ENCODE data around the gene NREP.

NREP gene

GRCh38 chr5:111704452-111705085, 52.4 kb downstream of the NREP start:
- no peaks in the 10 kb centered on the region for H3K27me3 ChIP-seq (ENCODE audit: insufficient read depth, low read length)
- H2AK5ac ChIP-seq (ENCODE audit: low read length): no peak overlapping the region
- H3K14ac ChIP-seq (ENCODE audit: low read length): no peak overlapping the region
- H3K36me3 ChIP-seq (ENCODE audit: control insufficient read depth in 1 of 2, insufficient read depth in 2 of 2, low read length in 2 of 2): no peaks in the 10 kb centered on the region
- H3K4me3 ChIP-seq (ENCODE audit: low read depth, low read length): no peak overlapping the region
- no peaks in the 10 kb centered on the region for H3K79me1 ChIP-seq (ENCODE audit: low read length)
- H3K4me2 ChIP-seq (ENCODE audit: low read length): no peak overlapping the region
- WGBS (ENCODE audit: extremely low coverage, insufficient coverage, insufficient read length): no CpG with 5 or more reads among the region's 2 CpGs
- H4K91ac ChIP-seq (ENCODE audit: low read depth, low read length): no peak overlapping the region
- no peaks in the 10 kb centered on the region for H3K9me3 ChIP-seq (ENCODE audit: insufficient read depth, low read depth, low read length)
- no peak overlapping the region for H2BK12ac ChIP-seq (ENCODE audit: low read length)
- H2BK120ac ChIP-seq (ENCODE audit: insufficient read depth, low read length, poor library complexity): no peak overlapping the region
- no peak overlapping the region for H4K8ac ChIP-seq (ENCODE audit: low read depth, low read length)
- no peak overlapping the region for H2AFZ ChIP-seq (ENCODE audit: insufficient read depth, low read length, poor library complexity)
- no peak overlapping the region for H3K23ac ChIP-seq (ENCODE audit: low read length)
- no peak overlapping the region for H2BK5ac ChIP-seq (ENCODE audit: low read depth, low read length, poor library complexity)
- H4K12ac ChIP-seq (ENCODE audit: low read depth, low read length): no peak overlapping the region
- no peak overlapping the region for H3K4ac ChIP-seq (ENCODE audit: low read depth, low read length)
- H3K9ac ChIP-seq (ENCODE audit: low read length): no peak overlapping the region
- no peak for DNase-seq
- no peak overlapping the region for H3K18ac ChIP-seq (ENCODE audit: low read length)
- peaks cover 0 to 2% of the 10 kb centered on the region in 2 experiments for H3K4me1 ChIP-seq (ENCODE audit: control insufficient read depth in 1 of 2, insufficient read depth in 2 of 2, low read length in 2 of 2)
- no peak overlapping the region for H3K27ac ChIP-seq (ENCODE audit: low read depth, low read length)
- H3K79me2 ChIP-seq (ENCODE audit: control insufficient read depth, insufficient read depth, low read length, poor library complexity): no peaks in the 10 kb centered on the region

GRCh38 chr5:111703662-111704061, 53.3 kb downstream of the NREP start:
- no peak overlapping the region for H3K18ac ChIP-seq (ENCODE audit: low read length)
- no peak overlapping the region for H4K8ac ChIP-seq (ENCODE audit: low read depth, low read length)
- H3K9ac ChIP-seq (ENCODE audit: low read length): no peak overlapping the region
- H3K27me3 ChIP-seq (ENCODE audit: insufficient read depth, low read length): no peaks in the 10 kb centered on the region
- H2BK5ac ChIP-seq (ENCODE audit: low read depth, low read length, poor library complexity): no peak overlapping the region
- no peak overlapping the region for H2AK5ac ChIP-seq (ENCODE audit: low read length)
- no peak overlapping the region for H4K91ac ChIP-seq (ENCODE audit: low read depth, low read length)
- no peak overlapping the region for H2BK120ac ChIP-seq (ENCODE audit: insufficient read depth, low read length, poor library complexity)
- no peak overlapping the region for H4K12ac ChIP-seq (ENCODE audit: low read depth, low read length)
- H3K4me1 ChIP-seq (ENCODE audit: control insufficient read depth in 1 of 2, insufficient read depth in 2 of 2, low read length in 2 of 2): peaks cover 0 to 2% of the 10 kb centered on the region in 2 experiments
- H3K14ac ChIP-seq (ENCODE audit: low read length): no peak overlapping the region
- no peak overlapping the region for H3K23ac ChIP-seq (ENCODE audit: low read length)
- no peak overlapping the region for H2BK12ac ChIP-seq (ENCODE audit: low read length)
- no peak overlapping the region for H2AFZ ChIP-seq (ENCODE audit: insufficient read depth, low read length, poor library complexity)
- no CpG with 5 or more reads among the region's 3 CpGs for WGBS (ENCODE audit: extremely low coverage, insufficient coverage, insufficient read length)
- DNase-seq: no peak
- no peaks in the 10 kb centered on the region for H3K79me1 ChIP-seq (ENCODE audit: low read length)
- H3K27ac ChIP-seq (ENCODE audit: low read depth, low read length): no peak overlapping the region
- H3K9me3 ChIP-seq (ENCODE audit: insufficient read depth, low read depth, low read length): no peaks in the 10 kb centered on the region
- no peak overlapping the region for H3K4me2 ChIP-seq (ENCODE audit: low read length)
- no peak overlapping the region for H3K4me3 ChIP-seq (ENCODE audit: low read depth, low read length)
- no peaks in the 10 kb centered on the region for H3K79me2 ChIP-seq (ENCODE audit: control insufficient read depth, insufficient read depth, low read length, poor library complexity)
- no peaks in the 10 kb centered on the region for H3K36me3 ChIP-seq (ENCODE audit: control insufficient read depth in 1 of 2, insufficient read depth in 2 of 2, low read length in 2 of 2)
- H3K4ac ChIP-seq (ENCODE audit: low read depth, low read length): no peak overlapping the region

- no peak overlapping the region for H2AFZ ChIP-seq (ENCODE audit: insufficient read depth, low read length, poor library complexity)
- WGBS (ENCODE audit: extremely low coverage, insufficient coverage, insufficient read length): no CpG with 5 or more reads among the region's 6 CpGs
- H4K91ac ChIP-seq (ENCODE audit: low read depth, low read length): no peak overlapping the region
- no peak overlapping the region for H3K23ac ChIP-seq (ENCODE audit: low read length)
- no peaks in the 10 kb centered on the region for H3K79me1 ChIP-seq (ENCODE audit: low read length)
- H3K27ac ChIP-seq (ENCODE audit: low read depth, low read length): no peak overlapping the region
- H3K9me3 ChIP-seq (ENCODE audit: insufficient read depth, low read depth, low read length): no peaks in the 10 kb centered on the region
- no peak overlapping the region for H3K18ac ChIP-seq (ENCODE audit: low read length)
- no peak overlapping the region for H2BK5ac ChIP-seq (ENCODE audit: low read depth, low read length, poor library complexity)
- no peak overlapping the region for H2BK120ac ChIP-seq (ENCODE audit: insufficient read depth, low read length, poor library complexity)
- H2AK5ac ChIP-seq (ENCODE audit: low read length): no peak overlapping the region
- H3K4me3 ChIP-seq (ENCODE audit: low read depth, low read length): no peak overlapping the region
- DNase-seq: no peak
- peaks cover 0 to 2% of the 10 kb centered on the region in 2 experiments for H3K4me1 ChIP-seq (ENCODE audit: control insufficient read depth in 1 of 2, insufficient read depth in 2 of 2, low read length in 2 of 2)
- H4K12ac ChIP-seq (ENCODE audit: low read depth, low read length): no peak overlapping the region
- no peaks in the 10 kb centered on the region for H3K79me2 ChIP-seq (ENCODE audit: control insufficient read depth, insufficient read depth, low read length, poor library complexity)
- H3K4me2 ChIP-seq (ENCODE audit: low read length): no peak overlapping the region
- H3K36me3 ChIP-seq (ENCODE audit: control insufficient read depth in 1 of 2, insufficient read depth in 2 of 2, low read length in 2 of 2): no peaks in the 10 kb centered on the region
- H4K8ac ChIP-seq (ENCODE audit: low read depth, low read length): no peak overlapping the region
- H2BK12ac ChIP-seq (ENCODE audit: low read length): no peak overlapping the region
- no peak overlapping the region for H3K14ac ChIP-seq (ENCODE audit: low read length)
- H3K27me3 ChIP-seq (ENCODE audit: insufficient read depth, low read length): no peaks in the 10 kb centered on the region
- H3K4ac ChIP-seq (ENCODE audit: low read depth, low read length): no peak overlapping the region
- no peak overlapping the region for H3K9ac ChIP-seq (ENCODE audit: low read length)
Observed at GRCh38 chr5:111699976-111700375, 57.0 kb downstream of the NREP start.

- Histone ChIP-seq H3K79me2 (ENCODE audit: control insufficient read depth, insufficient read depth, low read length, poor library complexity) (no peaks in the 10 kb centered on the region), H4K12ac (ENCODE audit: low read depth, low read length) (no peak overlapping the region), H3K27ac (ENCODE audit: low read depth, low read length) (no peak overlapping the region), H3K9me3 (ENCODE audit: insufficient read depth, low read depth, low read length) (no peaks in the 10 kb centered on the region), H3K27me3 (ENCODE audit: insufficient read depth, low read length) (no peaks in the 10 kb centered on the region), H4K91ac (ENCODE audit: low read depth, low read length) (no peak overlapping the region), H4K8ac (ENCODE audit: low read depth, low read length) (no peak overlapping the region), H3K14ac (ENCODE audit: low read length) (no peak overlapping the region), H3K36me3 (ENCODE audit: control insufficient read depth in 1 of 2, insufficient read depth in 2 of 2, low read length in 2 of 2) (no peaks in the 10 kb centered on the region), H2BK12ac (ENCODE audit: low read length) (no peak overlapping the region), H3K18ac (ENCODE audit: low read length) (no peak overlapping the region), H3K4ac (ENCODE audit: low read depth, low read length) (no peak overlapping the region), H2BK120ac (ENCODE audit: insufficient read depth, low read length, poor library complexity) (no peak overlapping the region), H3K9ac (ENCODE audit: low read length) (no peak overlapping the region), H3K4me1 (ENCODE audit: control insufficient read depth in 1 of 2, insufficient read depth in 2 of 2, low read length in 2 of 2) (peaks cover 0 to 2% of the 10 kb centered on the region in 2 experiments), H3K4me3 (ENCODE audit: low read depth, low read length) (no peak overlapping the region), H2AK5ac (ENCODE audit: low read length) (no peak overlapping the region), H3K79me1 (ENCODE audit: low read length) (no peaks in the 10 kb centered on the region), H3K4me2 (ENCODE audit: low read length) (no peak overlapping the region), H3K23ac (ENCODE audit: low read length) (no peak overlapping the region), H2AFZ (ENCODE audit: insufficient read depth, low read length, poor library complexity) (no peak overlapping the region), H2BK5ac (ENCODE audit: low read depth, low read length, poor library complexity) (no peak overlapping the region)
- WGBS (ENCODE audit: extremely low coverage, insufficient coverage, insufficient read length): no CpG with 5 or more reads among the region's 1 CpG
- no peak for DNase-seq
Observed at GRCh38 chr5:111699324-111699723, 57.7 kb downstream of the NREP start.
